Measurements from ENCODE around the gene ZKSCAN3.
"Not testable (repeated sequence)": the region's sequence is repeated elsewhere in the genome, so short reads cannot be mapped to it uniquely, and the experiment has no call there.

The ZKSCAN3 gene

GRCh38 chr6:28349892-28350737, at the start of gene ZKSCAN3:
ZKSCAN3 (plus strand) TSS chr6:28349947; CDS start chr6:28359587, 9,640 bp downstream.
- DNase-seq, result peak; percentile 77

- no peak for DNase-seq
These were observed 46.2 kb upstream of the ZKSCAN3 start for GRCh38 chr6:28303570-28303969.

- not testable (repeated sequence) for DNase-seq
These were observed 43.4 kb upstream of the ZKSCAN3 start for GRCh38 chr6:28306363-28306762.

DNA sequence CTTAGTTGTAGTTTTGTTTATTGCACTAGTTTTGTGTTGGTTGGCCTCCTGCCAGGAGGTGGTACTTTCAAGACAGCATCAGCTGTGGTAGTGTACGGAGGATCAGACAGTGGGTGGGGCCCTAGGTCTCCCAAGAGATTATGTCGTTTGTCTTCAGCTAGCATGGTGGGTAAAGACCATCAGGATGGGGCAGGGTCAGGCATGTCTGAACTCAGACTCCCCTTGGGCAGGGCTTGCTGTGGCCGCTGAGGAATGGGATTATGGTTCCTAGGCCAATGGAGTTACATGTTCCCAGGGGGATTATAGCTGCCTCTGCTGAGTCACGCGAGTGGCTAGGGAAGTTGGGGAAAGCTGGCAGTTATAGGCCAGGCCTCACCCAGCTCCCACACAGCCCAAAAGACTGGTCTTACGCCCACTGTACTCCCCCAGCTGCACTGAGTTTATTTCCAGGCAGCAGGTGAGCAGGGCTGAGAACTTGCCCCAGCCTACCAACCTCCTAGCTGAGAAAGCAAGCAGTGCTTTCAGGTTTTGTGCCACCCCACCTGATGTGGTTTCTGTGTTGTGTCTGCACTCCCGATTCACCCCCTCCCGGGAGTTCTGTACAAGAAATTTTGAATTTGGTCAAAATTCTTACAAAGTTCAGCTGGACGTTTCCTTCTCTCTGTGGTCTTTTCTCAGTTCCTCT, 38.5 kb upstream of the ZKSCAN3 start:
- DNase-seq, result no peak

GRCh38 chr6:28312939-28313338, 36.8 kb upstream of the ZKSCAN3 start:
- no peak for DNase-seq

- DNase-seq, result no peak
These were observed 34.1 kb upstream of the ZKSCAN3 start for GRCh38 chr6:28315628-28316027.

- not testable (repeated sequence) for DNase-seq
These were observed 31.9 kb upstream of the ZKSCAN3 start for GRCh38 chr6:28317866-28318265.

DNA sequence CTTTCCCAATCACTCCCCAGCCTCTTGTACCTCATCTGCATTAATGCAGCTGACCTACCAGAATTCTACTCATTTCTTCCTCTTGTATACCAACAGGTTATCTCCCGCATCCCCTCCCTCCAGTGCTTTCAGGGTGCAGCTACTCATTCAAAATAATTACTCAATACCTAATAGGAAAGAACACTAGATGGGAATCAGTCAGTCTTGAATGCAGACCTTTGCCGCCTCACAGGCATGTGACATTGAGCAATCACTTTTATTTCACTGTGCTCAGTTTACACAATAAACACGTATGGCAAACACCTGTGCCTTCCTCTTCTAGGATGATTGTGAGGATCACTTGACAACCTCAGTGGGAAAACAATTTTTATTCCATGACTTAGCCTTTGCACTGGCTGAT, 27.1 kb upstream of the ZKSCAN3 start:
- no peak for DNase-seq

GRCh38 chr6:28323813-28324424, 25.8 kb upstream of the ZKSCAN3 start:
- no peak for DNase-seq

GRCh38 chr6:28326371-28326948, 23.3 kb upstream of the ZKSCAN3 start:
- no peak for DNase-seq

- DNase-seq, result no peak
These were observed 19.7 kb upstream of the ZKSCAN3 start for GRCh38 chr6:28330041-28330440.

GRCh38 chr6:28333047-28333446, 16.7 kb upstream of the ZKSCAN3 start:
- DNase-seq, result no peak

GRCh38 chr6:28333599-28334018, 16.1 kb upstream of the ZKSCAN3 start:
- DNase-seq, result no peak

DNA sequence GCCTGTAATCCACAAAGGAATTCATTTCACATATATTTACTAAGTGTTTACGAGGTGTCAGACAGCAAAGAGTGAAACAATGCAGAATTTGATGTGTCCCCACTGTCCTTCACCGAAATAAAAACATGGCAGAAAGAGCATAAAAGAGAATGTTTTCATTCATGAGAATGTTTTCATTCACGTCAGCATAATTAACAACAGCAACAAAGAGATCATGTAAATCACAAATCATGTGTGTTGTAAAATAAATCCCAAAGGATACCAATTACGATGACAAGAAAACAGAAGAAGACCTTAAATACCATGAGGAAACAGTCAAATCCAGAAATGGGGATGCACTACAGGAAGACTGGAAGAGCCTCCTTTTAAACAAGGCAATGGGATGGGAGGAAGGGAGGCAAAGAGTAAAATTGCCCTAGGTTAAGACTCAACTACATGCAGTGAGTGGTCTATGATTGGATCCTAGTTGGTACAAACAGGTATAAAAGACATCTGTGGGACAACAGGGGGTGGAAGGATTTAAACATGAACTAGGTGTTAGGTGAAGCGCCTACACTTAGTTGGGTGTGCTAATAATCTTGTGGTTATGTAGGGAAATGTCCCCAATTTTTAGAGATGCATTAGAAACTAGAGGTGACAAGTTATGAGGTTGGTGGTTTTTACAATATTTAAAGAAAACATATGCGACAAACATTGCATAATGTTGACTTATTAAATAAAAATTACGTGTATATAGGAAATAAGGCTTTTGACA, 15.3 kb upstream of the ZKSCAN3 start:
- no peak for DNase-seq

GRCh38 chr6:28335040-28335563, 14.6 kb upstream of the ZKSCAN3 start:
- DNase-seq, result no peak

GRCh38 chr6:28335564-28336283, 14.0 kb upstream of the ZKSCAN3 start, which contains the start of gene ZSCAN31:
ZSCAN31 (minus strand) TSS chr6:28336148; CDS start chr6:28329683, 6,465 bp downstream.
- peak; percentile 74 for DNase-seq

GRCh38 chr6:28336284-28337120, 13.2 kb upstream of the ZKSCAN3 start:
- no peak for DNase-seq

DNA sequence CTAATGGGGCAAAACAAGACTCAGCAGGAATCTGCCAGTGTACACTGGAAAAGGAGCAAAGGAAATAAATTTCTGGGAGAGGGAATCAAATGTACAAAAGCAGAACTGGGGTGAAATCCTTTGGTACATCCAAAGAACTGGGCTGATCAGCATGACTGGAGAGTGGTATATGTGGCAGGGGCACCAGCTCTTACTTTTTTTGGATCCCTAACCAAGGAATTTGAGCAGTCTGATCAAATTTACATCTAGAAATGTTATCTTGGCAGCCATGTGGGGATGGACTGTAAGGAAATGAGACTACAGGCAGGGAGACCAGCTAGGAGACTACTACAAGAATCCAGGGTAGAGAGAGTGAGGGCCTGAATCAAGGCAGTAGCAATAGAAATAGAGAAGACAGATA, 12.6 kb upstream of the ZKSCAN3 start:
- no peak for DNase-seq

- no peak for DNase-seq
These were observed 9.2 kb upstream of the ZKSCAN3 start for GRCh38 chr6:28340310-28341095.
